A673 (cell line): ENCODE data around the gene MYO7A. TPM values are rescaled to one million over a fixed set of nuclear protein-coding genes. Genes with fewer than 3 reads are reported as not detected.

Source experiments
- BruUV-seq: library from RNA; stranded (reverse); fragments of 400-500 nt; replicated peaks from 2 replicates; lab custom pipeline; 2021; lab: Mats Ljungman, UMichigan
- CTCF ChIA-PET: fragments of 300-600 bp; sonication (Branson Sonifier 250); formaldehyde crosslinking; loops from one replicate; lab custom pipeline; 2022; ENCODE audit warnings: antibody characterized with exemption; lab: Charles Lee
- POLR2A ChIA-PET: fragments of 300-600 bp; sonication (Branson Sonifier 250); formaldehyde crosslinking; loops from one replicate; lab custom pipeline; 2022; ENCODE audit warnings: antibody characterized with exemption; ENCODE audit not compliant: low non-redundant PET; lab: Charles Lee
- DNase-seq: peaks from one replicate; pipeline ENCODE4 v3.0.0-alpha.2; 2015; ENCODE audit warnings: low spot score
- H3K27ac ChIP-seq: fragments of 200-600 bp; sonication (generic); 2 replicates; pipeline ENCODE4 v1.5.1; 2016; ENCODE audit warnings: mixed run types, low read depth, mild to moderate bottlenecking, mixed read lengths, antibody characterized with exemption, low read length; ENCODE audit not compliant: poor library complexity, severe bottlenecking
- H3K27me3 ChIP-seq: fragments of 200-600 bp; sonication (generic); replicated peaks from 2 replicates; pipeline ENCODE4 v1.6.1; 2017; ENCODE audit warnings: mixed run types, low read depth, mild to moderate bottlenecking, mixed read lengths, antibody characterized with exemption, low read length; ENCODE audit not compliant: insufficient read depth, poor library complexity
- H3K36me3 ChIP-seq: fragments of 200-600 bp; sonication (generic); 2 replicates; pipeline ENCODE4 v1.6.1; 2016; ENCODE audit warnings: mixed run types, mild to moderate bottlenecking, mixed read lengths, antibody characterized with exemption, low read length; ENCODE audit not compliant: insufficient read depth, poor library complexity, severe bottlenecking
- H3K4me1 ChIP-seq: fragments of 200-600 bp; sonication (generic); 2 replicates; pipeline ENCODE4 v1.6.1; 2017; ENCODE audit warnings: mixed run types, mild to moderate bottlenecking, mixed read lengths, antibody characterized with exemption, low read length; ENCODE audit not compliant: insufficient read depth, poor library complexity, severe bottlenecking
- H3K4me3 ChIP-seq: fragments of 200-600 bp; sonication (generic); 2 replicates; pipeline ENCODE4 v1.5.1; 2016; ENCODE audit warnings: low read depth, mixed run types, mild to moderate bottlenecking, mixed read lengths, low read length; ENCODE audit not compliant: poor library complexity, severe bottlenecking
- H3K9me3 ChIP-seq: fragments of 200-600 bp; sonication (generic); 2 replicates; pipeline ENCODE4 v1.6.1; 2016; ENCODE audit warnings: mixed run types, low read depth, mild to moderate bottlenecking, mixed read lengths, antibody characterized with exemption, low read length; ENCODE audit not compliant: poor library complexity, severe bottlenecking
- CTCF ChIP-seq: fragments of 300-800, 200-600 bp; sonication (generic); conservative IDR thresholded peaks from 2 replicates; pipeline ENCODE4 v1.5.1; 2017; ENCODE audit warnings: low read depth, mild to moderate bottlenecking, antibody characterized with exemption, low read length, moderate library complexity, mixed read lengths
- EZH2 ChIP-seq: fragments of 200-600 bp; sonication (generic); IDR thresholded peaks from 2 replicates; pipeline ENCODE4 v1.6.1; 2017; ENCODE audit warnings: borderline replicate concordance, low read depth, mild to moderate bottlenecking, mixed read lengths, antibody characterized with exemption, low read length; ENCODE audit not compliant: poor library complexity, severe bottlenecking
- intact Hi-C: fragments of 100-400 bp; cut with micrococcal nuclease; formaldehyde crosslinking; loops from one replicate; pipeline ENCODE4 v1.10.0; 2022; ENCODE audit not compliant: unreplicated experiment
- total RNA-seq: library from RNA; stranded (reverse); gene quantifications from 2 replicates; pipeline ENCODE4 v1.2.3, GENCODE V29; 2021

Gene MYO7A
- total RNA-seq, 1 experiment from 2014 or later = not detected

- no peaks in the 10 kb centered on the region for H3K4me1 ChIP-seq
- H3K9me3 ChIP-seq = no peaks in the 10 kb centered on the region
- CTCF ChIA-PET = interaction anchor here (0.6 kb wide), 1 partner anchor 39 kb away, joined by 8 read pairs; no protein-coding TSS in a partner anchor
- no peak for TF ChIP-seq EZH2
- TF ChIP-seq CTCF = no peak
- no peaks in the 10 kb centered on the region for H3K36me3 ChIP-seq
- BruUV-seq = no TSS peak
- no peak overlapping the region for H3K27ac ChIP-seq
- no peaks in the 10 kb centered on the region for H3K27me3 ChIP-seq
- POLR2A ChIA-PET = no interaction called here
- DNase-seq = no peak
- intact Hi-C loops = no loop called here
- no peak overlapping the region for H3K4me3 ChIP-seq
Measured at GRCh38 chr11:77086521-77087472, 41.2 kb upstream of the MYO7A start.

- Histone ChIP-seq H3K27ac (no peak overlapping the region), H3K27me3 (no peaks in the 10 kb centered on the region), H3K4me1 (no peaks in the 10 kb centered on the region), H3K4me3 (no peak overlapping the region), H3K9me3 (no peaks in the 10 kb centered on the region), H3K36me3 (no peaks in the 10 kb centered on the region)
- intact Hi-C loops = no loop called here
- CTCF ChIA-PET = no interaction called here
- POLR2A ChIA-PET = no interaction called here
- BruUV-seq = no TSS peak
- no peak for TF ChIP-seq CTCF
- no peak for TF ChIP-seq EZH2
- DNase-seq = no peak
Measured at GRCh38 chr11:77087723-77088225, 40.3 kb upstream of the MYO7A start.

- no TSS peak for BruUV-seq
- ChIA-PET CTCF (no interaction called here), POLR2A (no interaction called here)
- Histone ChIP-seq H3K9me3 (no peaks in the 10 kb centered on the region), H3K27ac (no peak overlapping the region), H3K36me3 (no peaks in the 10 kb centered on the region), H3K4me1 (no peaks in the 10 kb centered on the region), H3K27me3 (no peaks in the 10 kb centered on the region), H3K4me3 (no peak overlapping the region)
- DNase-seq = no peak
- no peak for TF ChIP-seq EZH2
- TF ChIP-seq CTCF = no peak
- intact Hi-C loops = no loop called here
Measured at GRCh38 chr11:77088236-77089003, 39.6 kb upstream of the MYO7A start.
